OCI-LY1 (cell line): ENCODE data around the gene DHRS11.

Experiments
- CTCF ChIP-seq: fragments of 200-600 bp; sonication (generic), shearing (Covaris generic); IDR thresholded peaks from 2 replicates; pipeline ENCODE4 v1.5.1; 2017; ENCODE audit warnings: mild to moderate bottlenecking, antibody characterized with exemption, low read length, moderate library complexity, mixed read lengths
- EZH2 ChIP-seq: fragments of 200-600 bp; sonication (generic), shearing (Covaris generic); IDR thresholded peaks from 2 replicates; pipeline ENCODE4 v1.8.0; 2017; ENCODE audit warnings: borderline replicate concordance, mixed run types, mild to moderate bottlenecking, antibody characterized with exemption, low read length, moderate library complexity, mixed read lengths

- TF ChIP-seq CTCF (no peak), EZH2 (no peak)
Observed at GRCh38 chr17:36566081-36566480, 25.6 kb upstream of the DHRS11 start.
